ENCODE measurements around the gene BLM.

The BLM gene

DNA sequence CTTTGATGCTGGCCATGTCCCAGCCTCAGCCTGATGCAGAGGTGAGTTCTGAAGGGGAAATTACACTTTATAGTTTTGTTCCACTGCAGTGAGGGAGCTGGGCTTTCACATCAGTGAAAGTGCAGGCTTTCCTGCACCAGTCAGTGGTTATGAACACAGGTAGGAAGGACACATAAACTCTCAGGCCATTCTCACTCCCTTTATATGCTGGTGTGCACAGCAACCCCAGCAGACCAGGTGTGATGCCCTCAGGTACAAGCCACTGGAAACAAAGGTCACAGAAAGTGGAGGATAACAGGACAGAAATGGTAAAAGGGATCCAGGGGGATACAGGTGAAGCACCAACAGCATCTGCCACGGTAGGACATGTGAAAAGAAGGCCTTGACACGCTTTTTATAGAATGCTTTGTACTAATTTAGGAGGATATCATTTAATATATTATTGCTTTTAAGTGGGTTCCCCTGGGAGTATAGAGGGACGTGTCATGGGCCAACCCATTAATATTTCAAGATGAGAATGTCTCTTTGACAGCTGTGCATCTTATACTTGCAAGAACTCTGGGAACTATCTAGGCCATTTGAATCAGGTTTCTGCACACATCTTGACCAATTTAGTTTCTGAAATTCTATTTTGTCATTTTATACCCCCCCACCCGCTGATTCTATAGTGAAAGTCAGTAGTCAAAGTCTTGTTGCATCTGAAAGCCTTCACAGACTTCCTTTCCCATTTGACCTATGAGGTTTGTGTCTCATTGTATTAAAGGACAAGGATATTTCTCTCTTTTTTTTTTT is 25.0 kb upstream of the BLM start:
- DNase-seq (ENCODE audit: low read depth in 2 of 2) = no peak

DNA sequence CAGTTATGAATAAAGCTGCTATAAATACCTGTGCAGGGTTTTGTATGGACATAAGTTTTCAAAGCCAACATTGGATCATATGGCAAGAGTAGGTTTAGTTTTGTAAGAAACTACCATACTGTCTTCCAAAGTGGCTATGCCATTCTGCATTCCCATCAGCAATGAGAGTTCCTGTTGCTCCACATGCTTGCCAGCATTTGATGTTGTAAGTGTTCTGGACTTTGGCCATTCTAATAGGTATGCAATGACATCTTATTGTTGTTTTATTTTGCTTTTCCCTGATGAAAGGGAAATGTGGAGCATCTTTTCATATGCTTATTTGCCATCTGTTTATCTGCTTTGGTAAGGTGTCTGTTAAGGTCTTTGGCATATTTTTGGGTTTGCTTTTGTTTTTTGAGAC is 22.2 kb upstream of the BLM start:
- no peak for DNase-seq (ENCODE audit: low read depth in 2 of 2)

DNA sequence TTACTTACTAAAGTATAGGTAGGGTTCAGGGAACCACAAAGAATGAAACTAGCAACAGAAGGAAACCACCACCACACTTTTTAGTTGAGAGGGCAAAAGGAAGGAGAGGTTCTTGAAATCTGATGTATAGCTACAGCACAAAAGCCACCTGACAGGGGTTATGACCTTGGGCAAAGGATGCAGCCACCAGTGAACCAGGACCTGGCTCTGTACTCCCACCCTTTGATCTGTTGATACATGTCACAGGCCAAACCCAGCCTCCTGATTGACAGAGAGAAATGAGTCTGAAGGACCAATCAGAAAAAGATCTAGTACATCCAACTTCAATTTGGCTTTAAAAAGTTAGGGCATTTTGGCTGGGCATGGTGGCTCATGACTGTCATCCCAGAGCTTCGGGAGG is 20.0 kb upstream of the BLM start:
- DNase-seq (ENCODE audit: low read depth in 2 of 2) = no peak

DNA sequence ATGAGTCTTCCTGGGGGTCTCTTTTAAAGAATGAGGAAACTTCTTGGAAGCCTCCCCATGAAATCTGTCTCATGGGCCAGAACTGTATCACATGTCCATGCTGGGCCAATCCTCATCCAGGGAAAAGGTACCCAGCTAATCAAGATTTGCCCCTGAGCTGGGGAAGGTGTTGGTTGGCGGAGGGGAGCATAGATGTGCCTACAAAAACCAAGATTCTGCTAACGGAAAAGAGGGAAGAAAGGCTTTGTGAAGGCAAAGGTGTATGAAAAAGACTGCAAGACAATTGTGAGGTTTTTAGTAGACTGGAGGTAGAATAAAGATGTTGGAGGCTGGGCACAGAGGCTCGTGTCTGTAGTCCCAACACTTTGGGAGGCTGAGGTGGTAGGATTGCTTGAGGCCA is 18.5 kb upstream of the BLM start:
- DNase-seq (ENCODE audit: low read depth in 2 of 2) = no peak

DNA sequence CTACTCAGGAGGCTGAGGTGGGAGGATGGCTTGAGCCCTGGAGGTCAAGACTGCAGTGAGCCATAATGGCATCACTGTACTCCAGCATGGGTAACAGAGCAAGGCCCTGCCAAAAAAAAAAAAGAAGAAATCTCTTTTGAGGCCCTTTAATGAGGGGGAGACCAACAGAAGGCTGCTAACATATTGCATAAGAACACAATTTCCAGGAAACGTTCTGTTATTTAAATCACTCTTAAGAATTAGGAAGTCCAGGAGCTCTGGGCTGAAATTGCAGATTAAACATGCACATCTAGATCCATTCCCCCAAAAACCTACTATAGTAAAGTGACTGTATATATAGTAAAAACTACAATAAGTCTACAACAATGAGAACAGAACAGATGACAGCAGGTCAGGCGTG is 16.1 kb upstream of the BLM start:
- no peak for DNase-seq (ENCODE audit: low read depth in 2 of 2)

DNA sequence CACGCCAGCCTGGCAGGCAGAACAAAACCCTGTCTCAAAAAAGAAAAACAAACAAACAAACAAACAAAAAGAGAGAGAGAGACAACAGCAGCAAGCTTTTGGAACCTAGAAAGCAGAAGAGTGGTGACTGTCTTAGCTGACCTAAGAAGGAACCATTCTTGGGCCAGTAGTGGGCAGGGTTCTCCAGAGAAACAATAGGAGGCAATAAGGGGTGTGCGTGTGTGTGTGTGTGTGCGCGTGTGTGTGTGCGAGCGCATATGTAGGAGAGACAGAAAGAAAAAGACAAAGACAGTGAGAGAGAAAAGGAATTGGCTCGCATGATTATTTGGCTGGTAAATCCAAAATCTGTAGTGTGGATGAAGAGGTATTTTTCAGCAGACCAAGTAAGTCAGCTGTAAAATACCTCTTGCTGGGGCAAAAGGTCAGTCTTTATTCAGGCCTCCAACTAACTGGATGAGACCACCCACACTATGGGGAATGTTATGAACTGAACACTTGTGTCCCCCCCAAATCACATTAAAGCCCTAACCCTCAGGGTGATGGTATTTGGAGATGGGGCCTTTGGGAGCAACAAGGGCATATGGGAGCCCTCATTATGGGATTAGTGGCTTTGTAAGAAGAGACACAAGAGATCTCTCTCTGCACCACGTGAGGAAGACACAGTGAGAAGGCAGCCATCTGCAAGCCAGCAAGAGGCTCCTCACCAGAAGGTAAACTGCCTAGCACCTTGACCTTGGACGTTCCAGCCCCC is 15.1 kb upstream of the BLM start:
- no peak for DNase-seq (ENCODE audit: low read depth in 2 of 2)

DNA sequence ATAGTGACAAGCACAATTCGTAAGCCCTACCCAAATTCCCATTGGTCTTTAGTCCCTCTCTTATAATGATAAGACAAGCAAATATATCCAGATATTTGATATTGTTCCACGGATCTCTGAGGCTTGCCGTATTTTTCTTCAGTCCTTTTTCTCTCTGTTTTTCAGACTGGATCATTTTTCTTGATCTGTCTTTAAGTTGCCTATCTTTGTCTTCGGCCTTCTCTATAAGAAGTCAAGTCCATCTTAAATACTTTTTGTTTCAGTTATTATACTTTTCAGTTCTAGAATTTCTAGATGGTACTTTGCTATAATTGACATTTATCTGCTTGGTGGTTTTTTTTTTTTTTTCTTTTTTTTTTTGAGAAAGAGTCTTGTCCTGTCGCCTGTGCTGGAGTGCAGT is 13.7 kb upstream of the BLM start:
- DNase-seq (ENCODE audit: low read depth in 2 of 2) = no peak

DNA sequence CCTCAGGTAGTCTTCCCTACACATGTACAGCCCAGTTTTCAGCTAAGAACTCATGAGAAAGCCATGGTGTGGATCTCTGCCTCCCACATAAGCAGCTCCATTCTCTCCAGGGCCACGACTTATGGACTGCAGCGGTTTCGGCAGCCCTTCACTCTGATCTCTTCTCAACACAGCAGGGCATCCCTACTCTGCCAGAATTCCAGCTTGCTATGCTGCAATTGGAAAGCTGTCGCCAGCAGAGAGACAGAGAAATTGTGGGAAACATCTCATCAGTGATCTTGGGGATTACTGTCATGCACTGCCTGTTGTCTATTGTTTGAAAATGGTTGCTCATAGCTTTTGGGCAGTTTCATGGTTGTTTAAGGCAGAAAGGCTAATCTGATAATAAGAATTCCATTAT is 11.9 kb upstream of the BLM start:
- DNase-seq (ENCODE audit: low read depth in 2 of 2) = no peak

DNA sequence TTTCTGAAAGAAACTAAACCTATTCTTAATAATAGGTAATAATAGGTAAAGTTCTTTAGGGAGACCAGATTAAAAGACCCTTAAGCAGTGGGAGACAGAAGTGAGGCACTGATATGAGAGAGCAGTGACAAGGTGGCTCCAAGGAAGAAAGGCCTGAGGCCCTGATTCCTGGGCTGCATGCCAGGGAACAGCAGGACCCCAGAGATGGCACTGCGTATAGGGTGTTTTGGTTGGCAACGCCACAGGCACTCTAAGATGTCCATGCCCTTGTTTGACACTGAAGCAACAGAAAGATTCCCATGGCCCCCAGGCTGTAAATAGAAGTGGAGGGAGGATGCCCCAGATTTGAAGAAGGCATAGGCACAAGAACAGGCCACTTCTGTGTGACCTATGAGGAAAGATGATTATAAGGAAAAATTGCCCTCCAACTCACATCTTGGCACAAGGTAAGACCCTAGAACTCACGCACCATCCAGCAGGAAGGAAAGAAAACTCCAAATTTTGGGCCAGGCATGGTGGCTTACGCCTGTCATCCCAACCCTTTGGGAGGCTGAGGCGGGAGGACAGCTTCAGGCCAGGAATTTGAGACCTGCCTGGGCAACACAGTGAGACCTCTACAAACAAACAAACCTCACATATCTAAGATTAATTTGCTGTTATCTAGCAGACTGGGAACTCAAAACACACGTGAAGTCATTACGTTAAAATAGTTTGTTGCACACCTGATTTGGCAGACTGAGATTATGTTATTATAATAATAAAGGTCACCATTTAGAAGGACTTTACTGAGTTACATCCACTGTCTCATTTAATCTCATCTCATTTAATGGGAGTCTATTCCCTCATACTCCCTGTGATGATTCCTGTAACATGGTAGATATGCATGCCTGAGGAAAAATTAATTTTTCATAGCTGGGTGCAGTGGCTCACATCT is 10.5 kb upstream of the BLM start:
- no peak for DNase-seq (ENCODE audit: low read depth in 2 of 2)

DNA sequence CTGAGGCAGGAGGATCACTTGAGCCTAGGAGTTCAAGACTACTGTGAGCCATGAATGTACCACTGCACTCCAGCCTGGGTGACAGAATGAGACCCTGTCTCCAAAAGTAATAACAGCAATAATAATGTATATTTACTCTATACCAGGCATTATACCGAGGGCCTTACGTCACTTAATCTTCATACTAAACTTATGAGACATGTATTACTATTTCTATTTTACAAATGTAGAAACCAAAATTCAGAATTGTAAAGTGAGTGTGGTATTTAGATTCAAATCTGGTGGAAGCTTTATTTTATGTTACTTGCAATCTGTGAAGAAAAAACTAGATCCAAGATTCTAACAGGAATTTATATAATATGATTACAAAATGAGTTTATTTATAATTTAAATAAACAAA is 9.7 kb upstream of the BLM start:
- DNase-seq (ENCODE audit: low read depth in 2 of 2) = no peak

DNA sequence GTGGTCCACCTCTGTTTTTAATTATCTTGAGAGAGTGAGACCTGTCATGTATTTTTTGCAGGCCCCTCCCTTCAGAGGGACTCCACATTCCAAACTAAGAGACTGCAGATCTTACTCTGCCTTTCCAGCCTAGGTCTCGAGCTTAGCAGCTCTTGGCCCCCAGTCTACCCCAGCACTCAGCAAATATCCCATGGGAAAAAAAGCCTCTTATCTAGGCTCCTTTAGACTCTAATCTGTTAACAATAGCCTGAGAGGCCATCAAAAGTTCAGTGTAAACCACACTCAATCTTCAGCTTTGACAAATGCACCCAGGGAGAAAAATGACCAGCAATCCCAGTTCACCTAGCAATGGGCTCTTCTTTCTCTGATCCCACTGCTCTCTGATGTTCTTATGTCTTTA is 8.6 kb upstream of the BLM start:
- no peak for DNase-seq (ENCODE audit: low read depth in 2 of 2)

DNA sequence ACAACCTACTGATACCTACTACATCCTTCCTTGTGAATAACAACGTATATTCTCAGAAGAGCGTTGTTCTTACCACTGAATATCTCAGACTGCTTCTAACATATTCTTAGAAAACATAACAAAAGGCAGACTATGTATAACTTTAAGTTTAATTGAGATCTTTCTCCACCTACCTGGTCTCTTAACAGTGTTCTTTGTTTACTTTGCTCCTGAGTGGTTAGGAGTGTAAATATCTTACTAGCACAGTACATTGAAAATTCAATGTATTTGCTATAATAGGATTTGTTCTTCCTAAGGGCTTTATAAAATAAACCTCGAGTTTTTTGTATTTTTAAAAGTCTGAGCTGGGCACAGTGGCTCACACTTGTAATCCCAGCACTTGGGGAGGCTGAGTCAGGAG is 7.9 kb upstream of the BLM start:
- DNase-seq (ENCODE audit: low read depth in 2 of 2) = no peak

DNA sequence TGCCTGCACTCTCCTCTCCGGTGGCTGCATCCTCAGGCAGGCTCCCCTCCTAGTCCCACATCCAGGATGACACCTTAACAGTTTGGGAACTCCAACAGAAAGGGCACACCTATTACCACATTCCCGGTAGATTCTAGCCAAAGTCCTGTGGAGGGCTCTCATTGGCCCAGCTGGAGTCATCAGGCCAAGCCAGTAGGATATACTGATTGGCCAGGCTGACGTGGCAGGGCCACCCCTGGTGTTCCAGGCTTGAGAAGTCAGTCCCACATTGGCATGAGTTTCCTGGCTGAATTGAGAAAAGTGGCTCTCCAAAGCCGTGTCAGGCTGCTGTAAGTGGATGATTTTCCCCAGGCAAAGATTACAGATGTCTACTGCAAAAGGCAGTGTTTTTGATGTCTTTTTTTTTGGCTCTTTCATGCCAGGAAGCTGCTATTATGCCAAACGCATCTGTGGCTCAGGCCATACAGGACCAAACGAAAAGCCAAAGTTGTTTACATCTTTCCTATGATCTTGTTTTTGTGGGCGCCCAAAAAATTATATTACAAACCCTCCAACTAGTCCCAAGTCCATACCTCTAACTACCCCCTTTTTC is 6.6 kb upstream of the BLM start:
- no peak for DNase-seq (ENCODE audit: low read depth in 2 of 2)

DNA sequence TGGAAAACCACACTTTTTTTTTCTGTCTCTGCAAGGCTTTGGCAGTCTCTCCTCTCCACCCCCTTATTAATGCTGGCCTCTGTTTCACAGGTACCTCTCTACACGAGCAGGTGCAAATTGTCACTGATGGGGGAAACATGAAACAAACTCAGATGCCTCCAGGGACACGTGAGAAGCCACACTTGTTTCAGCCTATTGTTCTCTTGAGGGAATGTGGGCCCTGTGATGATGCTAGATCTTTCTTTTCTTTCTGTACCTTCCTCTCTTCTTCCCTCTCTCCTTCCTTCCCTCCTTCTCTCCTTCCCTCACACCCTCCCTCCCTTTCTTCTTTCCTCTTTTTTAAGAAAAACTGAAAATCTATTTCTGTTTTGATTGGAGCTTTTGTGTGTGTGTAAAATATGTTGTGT is 5.7 kb upstream of the BLM start:
- no peak for DNase-seq (ENCODE audit: low read depth in 2 of 2)

DNA sequence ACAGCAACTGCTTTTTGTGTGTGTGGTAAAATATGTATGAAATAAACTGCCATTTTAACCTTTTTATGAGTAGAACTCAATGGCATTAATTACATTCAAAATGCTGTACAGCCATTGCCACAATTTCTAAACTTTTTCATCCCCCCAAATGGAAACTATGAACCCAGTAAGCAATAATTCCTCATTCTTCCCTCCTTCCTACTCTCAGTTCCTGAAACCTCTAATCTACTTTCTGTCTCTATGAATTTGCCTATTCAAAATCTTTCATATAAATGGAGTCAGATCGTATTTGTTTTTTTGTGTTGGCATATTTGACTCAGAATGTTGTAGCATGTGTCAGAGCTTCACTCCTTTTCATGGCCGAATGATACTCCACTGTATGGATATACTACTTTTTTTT is 5.3 kb upstream of the BLM start:
- no peak for DNase-seq (ENCODE audit: low read depth in 2 of 2)

DNA sequence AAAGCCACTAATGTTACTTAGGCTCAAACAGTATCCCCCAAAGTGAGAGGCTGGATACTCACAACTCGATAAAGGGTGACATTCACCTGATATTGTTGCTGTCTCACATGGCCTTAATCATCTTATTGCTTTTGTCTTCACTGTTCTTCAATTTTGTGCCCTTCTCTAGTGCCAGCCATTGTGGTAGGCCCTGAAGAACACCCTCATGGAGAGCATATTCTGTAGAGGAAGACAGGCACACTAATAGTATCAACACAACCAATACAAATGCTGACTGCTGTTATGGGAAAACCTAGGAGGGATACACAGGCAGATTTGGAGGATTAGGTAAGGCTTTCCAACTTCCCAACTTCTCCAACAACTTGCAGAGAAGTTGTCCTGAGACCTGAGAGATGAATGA is 4.1 kb upstream of the BLM start:
- no peak for DNase-seq (ENCODE audit: low read depth in 2 of 2)

DNA sequence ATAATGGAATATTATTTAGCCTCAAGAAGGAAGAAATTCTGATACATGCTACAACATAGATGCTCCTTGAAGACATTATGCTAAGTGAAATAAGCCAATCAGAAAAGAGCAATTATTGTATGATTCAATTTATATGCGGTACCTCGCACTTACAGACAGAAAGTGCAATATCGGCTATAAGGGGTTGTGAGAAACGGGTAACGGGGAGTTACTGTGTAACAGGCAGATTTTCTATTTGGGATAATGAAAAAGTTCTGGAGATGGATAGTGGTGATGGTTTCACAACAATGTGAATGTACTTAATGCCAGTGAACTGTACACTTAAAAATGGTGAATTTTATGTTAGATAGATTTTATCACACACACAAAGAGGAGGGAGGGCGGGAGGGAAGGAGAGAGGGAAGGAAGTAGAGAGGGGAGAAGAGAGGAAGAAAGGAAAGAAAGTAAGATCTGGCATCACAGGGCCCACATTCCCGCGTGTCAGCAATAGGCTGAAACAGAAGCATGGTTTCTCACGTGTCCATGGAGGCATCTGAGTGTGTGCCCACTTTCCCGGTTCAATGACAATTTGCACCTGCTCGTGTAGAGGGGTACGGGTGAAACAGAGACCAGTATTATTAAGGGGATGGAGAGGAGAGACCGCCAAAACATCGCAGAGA is 700 bp upstream of the BLM start:
- no peak for DNase-seq (ENCODE audit: low read depth in 2 of 2)

DNA sequence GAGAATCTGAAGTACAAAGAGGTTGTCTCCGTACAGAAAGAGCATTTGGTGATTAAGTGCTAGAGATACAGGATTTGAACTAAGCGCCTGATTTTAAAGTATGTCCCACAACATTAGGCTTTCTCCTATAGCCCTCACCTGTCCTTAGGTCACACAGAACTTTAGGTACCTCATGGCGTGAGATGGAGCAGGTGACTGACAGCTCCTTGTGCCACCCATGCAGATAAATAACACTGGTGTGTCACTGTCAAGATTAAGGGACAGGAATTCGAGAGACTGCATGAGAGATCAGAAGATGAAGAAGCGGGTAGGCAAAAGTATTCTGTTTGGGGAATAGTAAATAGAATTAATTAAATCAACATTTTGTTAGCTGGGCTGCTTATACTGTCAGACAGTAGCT is 1.1 kb downstream of the BLM start:
- no peak for DNase-seq (ENCODE audit: low read depth in 2 of 2)

DNA sequence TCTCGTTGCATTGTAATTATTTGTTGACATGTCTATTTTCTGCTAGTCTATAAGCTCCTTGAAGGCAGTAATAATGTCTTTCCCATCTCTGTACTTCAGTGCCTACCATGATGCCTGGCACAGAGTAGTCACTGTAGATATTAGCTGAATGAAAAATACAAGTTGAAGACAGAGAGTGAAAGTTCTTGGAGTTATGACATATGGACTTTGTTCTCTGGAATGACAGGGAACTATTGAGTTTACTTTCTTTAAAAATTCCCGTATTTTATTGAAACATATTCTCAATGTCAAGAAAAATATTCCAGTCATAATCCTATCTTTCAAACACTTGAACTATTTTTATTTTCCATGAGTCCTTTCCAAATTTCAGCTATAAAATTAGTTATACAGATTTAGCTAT is 3.0 kb downstream of the BLM start:
- no peak for DNase-seq (ENCODE audit: low read depth in 2 of 2)

DNA sequence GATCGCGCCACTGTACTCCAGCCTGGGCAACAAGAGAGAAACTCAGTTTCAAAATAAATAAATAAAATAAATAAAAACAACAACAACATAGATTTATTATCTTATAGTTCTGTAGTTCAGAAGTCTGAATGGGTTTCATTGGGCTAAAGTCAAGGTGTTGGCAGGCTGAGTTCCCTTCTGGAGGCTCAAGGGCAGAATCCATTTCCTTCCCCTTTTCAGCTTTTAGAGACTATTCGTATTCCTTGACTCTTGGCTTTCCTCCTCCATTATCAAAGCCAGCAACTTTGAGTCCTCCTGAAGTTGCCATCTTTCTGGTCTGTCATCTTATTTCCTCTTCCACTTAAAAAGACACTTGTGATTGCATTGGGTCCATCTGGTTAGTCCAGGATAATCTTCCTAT is 12.1 kb downstream of the BLM start:
- no peak for DNase-seq (ENCODE audit: low read depth in 2 of 2)

DNA sequence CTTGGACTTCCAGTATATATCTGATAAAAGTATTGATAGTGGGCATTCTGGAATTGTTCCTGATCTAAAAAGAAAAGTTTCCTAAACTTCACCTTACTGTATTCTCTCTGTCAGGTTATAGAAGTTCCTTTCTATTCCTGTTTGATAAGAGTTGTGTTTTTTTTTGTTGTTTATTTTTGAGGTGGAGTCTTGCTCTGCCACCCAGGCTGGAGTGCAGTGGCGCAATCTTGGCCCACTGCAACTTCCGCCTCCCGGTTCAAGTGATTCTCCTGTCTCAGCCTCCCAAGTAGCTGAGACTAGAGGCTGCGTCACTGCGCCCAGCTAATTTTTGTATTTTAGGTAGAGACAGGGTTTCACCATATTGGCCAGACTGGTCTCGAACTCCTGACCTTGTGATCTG is 13.1 kb downstream of the BLM start:
- DNase-seq (ENCODE audit: low read depth in 2 of 2) = no peak

DNA sequence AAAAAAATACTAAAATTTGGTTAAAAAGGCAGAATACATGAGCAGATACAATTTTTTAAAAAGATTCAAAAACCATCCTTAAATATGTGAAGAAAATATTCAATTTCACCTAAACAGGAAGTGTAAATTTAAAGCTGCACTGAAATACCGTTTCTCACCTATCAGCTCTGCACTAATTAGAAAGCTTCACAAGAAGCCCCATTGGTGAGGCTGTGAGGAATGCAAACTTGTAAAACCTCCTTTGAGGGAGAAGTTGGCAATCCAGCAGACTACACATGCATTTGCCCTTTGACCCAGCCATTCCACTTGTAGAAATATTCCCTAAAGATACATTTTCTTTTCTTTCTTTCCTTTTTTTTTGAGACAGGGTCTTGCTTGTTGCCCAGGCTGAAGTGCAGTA is 18.8 kb downstream of the BLM start:
- no peak for DNase-seq (ENCODE audit: low read depth in 2 of 2)
